22Rv1 (cell line): ENCODE data around the gene CCDC137.

Source experiments
- ZFX ChIP-seq: fragments of 450-650 bp; IDR thresholded peaks from 2 replicates; pipeline ENCODE4 v1.6.1; 2017; ENCODE audit warnings: antibody characterized with exemption, borderline replicate concordance
- TF ChIP-seq, protein P1 (sequence below): fragments of 450-650 bp; IDR thresholded peaks from 2 replicates; pipeline ENCODE4 v1.5.1; 2017; ENCODE audit warnings: mild to moderate bottlenecking

DNA sequence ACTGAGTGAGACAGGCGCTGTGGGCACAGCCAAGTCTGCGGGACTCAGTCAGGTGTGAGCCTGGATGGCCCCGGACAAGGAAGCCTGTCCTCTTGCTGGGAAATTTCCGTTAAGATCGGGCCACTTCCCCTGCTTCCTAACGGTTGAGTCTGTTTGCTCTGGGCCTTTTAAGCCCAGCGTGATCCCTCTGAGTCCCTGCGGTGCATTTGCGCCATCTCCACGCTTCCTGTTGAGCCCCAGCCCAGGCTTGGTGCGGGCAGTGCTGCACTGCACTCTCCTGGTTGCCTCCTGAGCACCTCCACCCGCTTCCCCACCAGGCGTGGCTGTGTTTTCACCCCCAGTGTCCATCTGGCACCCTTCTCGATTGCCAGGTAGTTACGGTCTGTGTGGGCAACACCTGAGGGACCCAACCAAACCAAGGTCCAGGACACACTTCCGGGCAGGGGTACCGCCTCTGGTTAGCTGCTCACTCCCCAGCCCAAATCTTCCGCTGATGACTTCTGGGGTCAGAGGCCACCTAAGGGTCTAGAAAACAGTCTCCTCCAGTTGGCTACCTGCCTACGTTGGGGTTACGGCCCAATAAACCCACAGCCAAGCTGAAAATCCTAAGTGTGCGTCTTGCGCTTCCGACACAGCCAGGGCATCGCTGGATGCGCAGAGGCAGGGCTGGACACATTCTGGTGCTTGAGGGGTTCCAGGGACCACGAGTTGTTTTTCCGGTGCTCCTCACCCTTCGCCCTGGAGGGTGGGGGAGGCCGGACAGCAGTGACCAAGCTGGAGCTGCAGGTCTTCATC is 44.2 kb downstream of the CCDC137 start:
- TF ChIP-seq, protein P1, sequence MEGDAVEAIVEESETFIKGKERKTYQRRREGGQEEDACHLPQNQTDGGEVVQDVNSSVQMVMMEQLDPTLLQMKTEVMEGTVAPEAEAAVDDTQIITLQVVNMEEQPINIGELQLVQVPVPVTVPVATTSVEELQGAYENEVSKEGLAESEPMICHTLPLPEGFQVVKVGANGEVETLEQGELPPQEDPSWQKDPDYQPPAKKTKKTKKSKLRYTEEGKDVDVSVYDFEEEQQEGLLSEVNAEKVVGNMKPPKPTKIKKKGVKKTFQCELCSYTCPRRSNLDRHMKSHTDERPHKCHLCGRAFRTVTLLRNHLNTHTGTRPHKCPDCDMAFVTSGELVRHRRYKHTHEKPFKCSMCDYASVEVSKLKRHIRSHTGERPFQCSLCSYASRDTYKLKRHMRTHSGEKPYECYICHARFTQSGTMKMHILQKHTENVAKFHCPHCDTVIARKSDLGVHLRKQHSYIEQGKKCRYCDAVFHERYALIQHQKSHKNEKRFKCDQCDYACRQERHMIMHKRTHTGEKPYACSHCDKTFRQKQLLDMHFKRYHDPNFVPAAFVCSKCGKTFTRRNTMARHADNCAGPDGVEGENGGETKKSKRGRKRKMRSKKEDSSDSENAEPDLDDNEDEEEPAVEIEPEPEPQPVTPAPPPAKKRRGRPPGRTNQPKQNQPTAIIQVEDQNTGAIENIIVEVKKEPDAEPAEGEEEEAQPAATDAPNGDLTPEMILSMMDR, result no peak
- no peak for TF ChIP-seq ZFX
